Measurements from ENCODE around the gene MCC.

DNA sequence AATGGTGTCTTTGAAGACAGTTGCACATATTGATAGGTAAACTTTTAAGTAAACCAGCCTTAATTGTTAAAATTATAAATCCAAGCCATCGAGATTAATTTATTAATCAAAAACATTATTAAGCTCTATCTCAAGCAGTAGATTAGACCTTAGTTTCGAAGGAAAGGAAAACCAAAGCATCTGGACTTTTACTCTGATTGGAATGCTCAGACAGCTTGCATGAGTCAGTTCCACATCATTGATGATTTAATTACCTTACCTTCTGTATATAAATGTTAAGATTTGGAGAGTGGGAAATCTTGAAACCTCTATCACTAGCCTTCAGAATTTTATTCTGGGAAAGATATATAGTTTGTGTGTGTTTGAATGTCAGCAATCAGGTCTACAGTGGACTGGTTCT is 487.8 kb downstream of the MCC start:
- TF ChIP-seq, protein P1, sequence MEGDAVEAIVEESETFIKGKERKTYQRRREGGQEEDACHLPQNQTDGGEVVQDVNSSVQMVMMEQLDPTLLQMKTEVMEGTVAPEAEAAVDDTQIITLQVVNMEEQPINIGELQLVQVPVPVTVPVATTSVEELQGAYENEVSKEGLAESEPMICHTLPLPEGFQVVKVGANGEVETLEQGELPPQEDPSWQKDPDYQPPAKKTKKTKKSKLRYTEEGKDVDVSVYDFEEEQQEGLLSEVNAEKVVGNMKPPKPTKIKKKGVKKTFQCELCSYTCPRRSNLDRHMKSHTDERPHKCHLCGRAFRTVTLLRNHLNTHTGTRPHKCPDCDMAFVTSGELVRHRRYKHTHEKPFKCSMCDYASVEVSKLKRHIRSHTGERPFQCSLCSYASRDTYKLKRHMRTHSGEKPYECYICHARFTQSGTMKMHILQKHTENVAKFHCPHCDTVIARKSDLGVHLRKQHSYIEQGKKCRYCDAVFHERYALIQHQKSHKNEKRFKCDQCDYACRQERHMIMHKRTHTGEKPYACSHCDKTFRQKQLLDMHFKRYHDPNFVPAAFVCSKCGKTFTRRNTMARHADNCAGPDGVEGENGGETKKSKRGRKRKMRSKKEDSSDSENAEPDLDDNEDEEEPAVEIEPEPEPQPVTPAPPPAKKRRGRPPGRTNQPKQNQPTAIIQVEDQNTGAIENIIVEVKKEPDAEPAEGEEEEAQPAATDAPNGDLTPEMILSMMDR (IDR thresholded peaks at IDR 0.05) = no peak
- TF ChIP-seq EZH2phosphoT487 (IDR thresholded peaks at IDR 0.05) = no peak
